Gastrocnemius medialis (tissue), 4 donors: ENCODE results near the gene ZBTB16.

Experiments used
- POLR2A ChIP-seq, 2 donors: fragments of 450-650 bp; IDR thresholded peaks; one replicate each; pipeline ENCODE4 v1.6.1; 2017; ENCODE audit warnings: antibody characterized with exemption in 2 of 2, mild to moderate bottlenecking in 2 of 2, moderate library complexity in 2 of 2
- TF ChIP-seq, protein P1 (sequence below), 5 experiments: fragments of 450-650 bp in 3 of 5; fragments of 200-600 bp in 2 of 5; sonication (generic) in 2 of 5; IDR thresholded peaks in 4 of 5; conservative IDR thresholded peaks in 1 of 5; 1 replicate in 4 of 5; 2 replicates in 1 of 5; pipeline ENCODE4 v1.5.1; 2016 to 2019; ENCODE audit warnings: antibody characterized with exemption in 5 of 5, mild to moderate bottlenecking in 3 of 5, moderate library complexity in 3 of 5

DNA sequence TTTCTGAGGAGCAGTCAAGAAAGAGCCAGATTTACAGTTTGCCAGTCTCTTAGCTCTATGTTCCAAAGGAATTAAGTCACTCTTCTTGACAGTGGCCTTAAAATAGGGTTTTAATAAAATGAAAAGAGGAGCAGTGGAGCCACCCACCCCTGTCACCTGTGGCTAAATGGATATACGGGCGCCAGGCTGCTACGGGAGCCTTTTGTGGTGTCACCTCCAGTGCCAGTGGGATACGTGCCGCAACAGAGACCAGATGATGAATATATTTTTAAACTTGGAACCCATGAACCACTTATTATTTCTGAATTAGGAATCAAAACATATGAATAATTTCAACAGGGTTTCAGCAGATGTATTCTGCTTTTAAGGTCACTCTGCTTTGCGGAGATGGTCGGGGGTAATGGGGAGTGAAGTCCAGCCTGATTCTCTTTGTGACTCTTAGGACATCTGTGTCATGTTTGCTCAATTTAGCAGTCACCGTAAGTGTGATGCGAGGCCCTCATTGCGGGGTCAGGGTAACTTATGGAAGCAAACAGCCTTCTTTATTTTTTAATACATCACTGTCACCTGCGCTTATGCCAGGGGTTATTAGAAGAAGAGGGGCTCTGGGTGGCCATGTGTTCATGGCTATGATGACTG, 64.3 kb downstream of the ZBTB16 start:
- TF ChIP-seq, protein P1, sequence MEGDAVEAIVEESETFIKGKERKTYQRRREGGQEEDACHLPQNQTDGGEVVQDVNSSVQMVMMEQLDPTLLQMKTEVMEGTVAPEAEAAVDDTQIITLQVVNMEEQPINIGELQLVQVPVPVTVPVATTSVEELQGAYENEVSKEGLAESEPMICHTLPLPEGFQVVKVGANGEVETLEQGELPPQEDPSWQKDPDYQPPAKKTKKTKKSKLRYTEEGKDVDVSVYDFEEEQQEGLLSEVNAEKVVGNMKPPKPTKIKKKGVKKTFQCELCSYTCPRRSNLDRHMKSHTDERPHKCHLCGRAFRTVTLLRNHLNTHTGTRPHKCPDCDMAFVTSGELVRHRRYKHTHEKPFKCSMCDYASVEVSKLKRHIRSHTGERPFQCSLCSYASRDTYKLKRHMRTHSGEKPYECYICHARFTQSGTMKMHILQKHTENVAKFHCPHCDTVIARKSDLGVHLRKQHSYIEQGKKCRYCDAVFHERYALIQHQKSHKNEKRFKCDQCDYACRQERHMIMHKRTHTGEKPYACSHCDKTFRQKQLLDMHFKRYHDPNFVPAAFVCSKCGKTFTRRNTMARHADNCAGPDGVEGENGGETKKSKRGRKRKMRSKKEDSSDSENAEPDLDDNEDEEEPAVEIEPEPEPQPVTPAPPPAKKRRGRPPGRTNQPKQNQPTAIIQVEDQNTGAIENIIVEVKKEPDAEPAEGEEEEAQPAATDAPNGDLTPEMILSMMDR (IDR thresholded peaks at IDR 0.05 in 4 of 5, conservative IDR thresholded peaks at IDR 0.05 in 1 of 5) = no peak
- TF ChIP-seq POLR2A (IDR thresholded peaks at IDR 0.05) = peak; percentile 38 to 73
